GM12878 (cell line): Measurements from ENCODE around the gene TMPRSS3. TPM values are rescaled to one million over a fixed set of nuclear protein-coding genes. Genes with fewer than 3 reads are reported as not detected.
A peak's percentile ranks its signal among the peaks of the same experiment; 100 is the strongest.

ENCODE experiments used
- ATAC-seq: fragments of 200-7000 bp; cut with Tn5 transposase; 3 replicates; pipeline ENCODE4 v1.9.1; 2020; ENCODE audit warnings: mild to moderate bottlenecking, moderate library complexity
- BruUV-seq: library from RNA; stranded (reverse); fragments of 400-500 nt; replicated peaks from 2 replicates; lab custom pipeline; 2021; lab: Mats Ljungman, UMichigan
- CTCF ChIA-PET: fragments of 300-600 bp; sonication (Branson Sonifier 250); formaldehyde crosslinking; extraction: SDS; loops from one replicate; lab custom pipeline; 2021; ENCODE audit warnings: inconsistent platforms; lab: Yijun Ruan, JAX
- POLR2A ChIA-PET: fragments of 350-600 bp; formaldehyde crosslinking; extraction: SDS; loops from one replicate; lab custom pipeline; 2021; ENCODE audit warnings: inconsistent platforms; lab: Charles Lee
- RAD21 ChIA-PET: fragments of 300-600 bp; sonication (Branson Sonifier 250); formaldehyde crosslinking; loops from one replicate; lab custom pipeline; 2023; ENCODE audit warnings: antibody characterized with exemption; ENCODE audit not compliant: unreplicated experiment; lab: Charles Lee
- SMC1A ChIA-PET: fragments of 300-600 bp; sonication (Branson Sonifier 250); formaldehyde crosslinking; loops from one replicate; lab custom pipeline; 2023; ENCODE audit not compliant: unreplicated experiment, uncharacterized antibody; lab: Charles Lee
- DNase-seq: peaks from one replicate; pipeline ENCODE4 v3.0.0-alpha.2; 2011; ENCODE audit warnings: low read depth, low spot score
- FAIRE-seq: peaks from 3 replicates; lab custom pipeline; 2011; peaks lifted over from hg19 to GRCh38; lab: Jason Lieb, UNC
- H2AFZ ChIP-seq: 2 replicates; pipeline ENCODE4 v1.6.0; 2011; ENCODE audit warnings: low read depth, low read length, control low read depth; ENCODE audit not compliant: control insufficient read depth
- H3K27ac ChIP-seq: 2 replicates; pipeline ENCODE4 v1.5.1; 2011; ENCODE audit warnings: control low read depth; ENCODE audit not compliant: control insufficient read depth, insufficient read depth
- H3K27me3 ChIP-seq, 2 experiments: replicated peaks in 1 of 2; 2 replicates each; pipeline versions ENCODE4 v1.6.0 to v1.6.1; 2011; ENCODE audit warnings: low read length in 1 of 2; ENCODE audit not compliant: control insufficient read depth in 2 of 2, insufficient read depth in 2 of 2
- H3K36me3 ChIP-seq, 2 experiments: 2 replicates each; pipeline ENCODE4 v1.5.1; 2011; ENCODE audit warnings: low read length in 1 of 2; ENCODE audit not compliant: control insufficient read depth in 2 of 2, insufficient read depth in 2 of 2
- H3K4me1 ChIP-seq: 2 replicates; pipeline ENCODE4 v1.6.1; 2011; ENCODE audit warnings: mild to moderate bottlenecking, low read length, moderate library complexity, mixed read lengths; ENCODE audit not compliant: control insufficient read depth, insufficient read depth
- H3K4me2 ChIP-seq: 2 replicates; pipeline ENCODE4 v1.6.0; 2011; ENCODE audit warnings: control low read depth; ENCODE audit not compliant: control insufficient read depth, insufficient read depth
- H3K4me3 ChIP-seq: fragments of 200-600 bp; sonication (generic); 2 replicates; pipeline ENCODE4 v1.5.1; 2016
- H3K79me2 ChIP-seq: 2 replicates; pipeline ENCODE4 v1.6.0; 2011; ENCODE audit warnings: low read length; ENCODE audit not compliant: control insufficient read depth, insufficient read depth
- H3K9ac ChIP-seq: 2 replicates; pipeline ENCODE4 v1.8.0; 2011; ENCODE audit warnings: low read length, control low read depth, mixed read lengths; ENCODE audit not compliant: control insufficient read depth, insufficient read depth
- H3K9me3 ChIP-seq: replicated peaks from 3 replicates; pipeline ENCODE4 v1.5.1; 2011; ENCODE audit warnings: mild to moderate bottlenecking, low read length; ENCODE audit not compliant: control insufficient read depth, insufficient read depth
- H4K20me1 ChIP-seq: 2 replicates; pipeline ENCODE4 v1.6.0; 2011; ENCODE audit not compliant: control insufficient read depth, insufficient read depth
- BHLHE40 ChIP-seq, 2 experiments: fragments of 450-650 bp in 1 of 2; IDR thresholded peaks; 2 replicates each; pipeline ENCODE4 v1.6.1; 2011 to 2017; ENCODE audit warnings: low read depth in 2 of 2, borderline replicate concordance in 1 of 2, improper control_type of control experiment in 1 of 2, low read length in 1 of 2, mild to moderate bottlenecking in 1 of 2
- BMI1 ChIP-seq: fragments of 450-650 bp; IDR thresholded peaks from 2 replicates; pipeline ENCODE4 v1.6.1; 2016; ENCODE audit warnings: mild to moderate bottlenecking, moderate library complexity, borderline replicate concordance
- CHD1 ChIP-seq: IDR thresholded peaks from 2 replicates; pipeline ENCODE4 v1.6.1; 2012; ENCODE audit warnings: low read depth, low read length, improper control_type of control experiment
- HDGF ChIP-seq: fragments of 450-650 bp; IDR thresholded peaks from 2 replicates; pipeline ENCODE4 v1.6.1; 2016; ENCODE audit warnings: antibody characterized with exemption
- HSF1 ChIP-seq: fragments of 150-350 bp; IDR thresholded peaks from 2 replicates; pipeline ENCODE4 v1.6.1; 2014; ENCODE audit warnings: mild to moderate bottlenecking, low read depth, low read length
- KLF5 ChIP-seq: fragments of 450-650 bp; IDR thresholded peaks from 2 replicates; pipeline ENCODE4 v1.6.1; 2014; ENCODE audit warnings: mild to moderate bottlenecking; ENCODE audit not compliant: partially characterized antibody
- LARP7 ChIP-seq: fragments of 450-650 bp; IDR thresholded peaks from 2 replicates; pipeline ENCODE4 v1.6.1; 2017; ENCODE audit warnings: mild to moderate bottlenecking
- MEF2B ChIP-seq: fragments of 450-650 bp; IDR thresholded peaks from 2 replicates; pipeline ENCODE4 v1.6.1; 2018; ENCODE audit warnings: mild to moderate bottlenecking, moderate library complexity; ENCODE audit not compliant: partially characterized antibody, poor library complexity, severe bottlenecking
- MTA2 ChIP-seq: fragments of 450-650 bp; IDR thresholded peaks from 2 replicates; pipeline ENCODE4 v1.6.1; 2016; ENCODE audit warnings: low read depth, mild to moderate bottlenecking, moderate library complexity
- POLR2AphosphoS5 ChIP-seq: IDR thresholded peaks from 2 replicates; pipeline ENCODE4 v1.6.1; 2011; ENCODE audit warnings: mild to moderate bottlenecking, low read length, inconsistent platforms
- RUNX3 ChIP-seq: IDR thresholded peaks from 2 replicates; pipeline ENCODE4 v1.6.1; 2012; ENCODE audit warnings: low read length, inconsistent platforms
- SMAD1 ChIP-seq: fragments of 450-650 bp; IDR thresholded peaks from 2 replicates; pipeline ENCODE4 v1.6.1; 2018; ENCODE audit warnings: mild to moderate bottlenecking, low read depth; ENCODE audit not compliant: partially characterized antibody
- SMAD5 ChIP-seq: IDR thresholded peaks from 2 replicates; pipeline ENCODE4 v1.6.1; 2016; ENCODE audit warnings: antibody characterized with exemption, low read depth
- SMARCA5 ChIP-seq: fragments of 450-650 bp; IDR thresholded peaks from 2 replicates; pipeline ENCODE4 v1.6.1; 2017; ENCODE audit warnings: mild to moderate bottlenecking
- STAT3 ChIP-seq: IDR thresholded peaks from 2 replicates; pipeline ENCODE4 v1.6.1; 2011; ENCODE audit warnings: low read depth, low read length, improper control_type of control experiment
- TCF12 ChIP-seq: IDR thresholded peaks from 2 replicates; pipeline ENCODE4 v1.6.1; 2011; ENCODE audit warnings: low read depth, mild to moderate bottlenecking, low read length
- TCF7 ChIP-seq: IDR thresholded peaks from 2 replicates; pipeline ENCODE4 v1.6.1; 2014; ENCODE audit warnings: antibody characterized with exemption, borderline replicate concordance
- USF1 ChIP-seq: IDR thresholded peaks from 2 replicates; pipeline ENCODE4 v1.6.1; 2011; ENCODE audit warnings: borderline replicate concordance, low read depth, mild to moderate bottlenecking, moderate library complexity, mixed read lengths, low read length; ENCODE audit not compliant: insufficient read depth; ENCODE audit errors: extremely low read length
- WRNIP1 ChIP-seq: IDR thresholded peaks from 2 replicates; pipeline ENCODE4 v1.6.1; 2011; ENCODE audit warnings: low read depth, low read length, improper control_type of control experiment, borderline replicate concordance
- YY1 ChIP-seq: IDR thresholded peaks from 2 replicates; pipeline ENCODE4 v1.6.1; 2011; ENCODE audit warnings: low read depth, mild to moderate bottlenecking, low read length
- ZNF207 ChIP-seq: fragments of 450-650 bp; IDR thresholded peaks from 2 replicates; pipeline ENCODE4 v1.6.1; 2014; ENCODE audit warnings: antibody characterized with exemption, mild to moderate bottlenecking, borderline replicate concordance
- WGBS: methylation state at CpG from one replicate; pipeline ENCODE4 v1.1.6; 2016; ENCODE audit warnings: low lambda C conversion rate; ENCODE audit not compliant: insufficient replicate concordance, insufficient coverage; ENCODE audit errors: missing lambda C conversion rate; 5-methylcytosine and 5-hydroxymethylcytosine counted together
- in situ Hi-C: fragments of 300-500 bp; cut with MboI; formaldehyde crosslinking; loops from 9 replicates; pipeline ENCODE4 v1.14.3; 2018; ENCODE audit warnings: mixed read lengths
- intact Hi-C: fragments of 100-400 bp; cut with micrococcal nuclease; formaldehyde crosslinking; loops from one replicate; pipeline ENCODE4 v1.14.2; 2022; ENCODE audit not compliant: unreplicated experiment
- polyA plus RNA-seq, 11 experiments: library from polyadenylated mRNA; depleted of rRNA in 4 of 11; unstranded in 6 of 11; stranded (reverse) in 5 of 11; fragments of >200 nt; fragmentation: Nextera tagmentation in 4 of 11; fragmentation: Illumina TruSeq in 1 of 11; extraction: Ambion mirVana in 4 of 11; extraction: Trizol in 1 of 11; gene quantifications; 1 replicate in 1 of 11; 2 replicates in 10 of 11; pipeline versions ENCODE4 v1.2.1 to v1.2.3, GENCODE V29; 2011 to 2016; ENCODE audit warnings: inconsistent platforms in 2 of 11, missing spikeins in 2 of 11, low read depth in 1 of 11
- total RNA-seq, 4 experiments: library from RNA; depleted of rRNA in 3 of 4; stranded (reverse); fragments of >200 nt in 3 of 4; fragmentation: Illumina TruSeq in 1 of 4; extraction: Trizol in 1 of 4; gene quantifications; 2 replicates each; pipeline versions ENCODE4 v1.2.1 to v1.2.3, GENCODE V29; 2013 to 2021

The TMPRSS3 gene
- total and polyA plus RNA-seq, 10 of the 15 experiments (the other 5 are each of a cell fraction or from before 2014, with no cell fraction given) = 0.51 to 1.5 (median 0.82) TPM; not detected in 1

GRCh38 chr21:42401820-42402251, 6.0 kb upstream of the TMPRSS3 start (continued):
- no peak for TF ChIP-seq HSF1
- no peak for TF ChIP-seq POLR2AphosphoS5
- TF ChIP-seq BMI1 = no peak
- TF ChIP-seq ZNF207 = no peak
- TF ChIP-seq HDGF = no peak

GRCh38 chr21:42401154-42401553, 5.3 kb upstream of the TMPRSS3 start:
- Histone ChIP-seq H3K4me3 (no peak overlapping the region), H2AFZ (no peak overlapping the region), H3K36me3 (no peaks in the 10 kb centered on the region), H3K4me2 (no peak overlapping the region), H3K79me2 (no peaks in the 10 kb centered on the region), H3K9ac (no peak overlapping the region), H3K27me3 (no peaks in the 10 kb centered on the region), H4K20me1 (no peaks in the 10 kb centered on the region), H3K9me3 (peaks cover 5% of the 10 kb centered on the region; the same call in 1 of the 3 replicates), H3K4me1 (peaks cover 10% of the 10 kb centered on the region; the same call in 1 of the 2 replicates), H3K27ac (peak overlapping the region; percentile 18; the same call in 1 of the 2 replicates)
- no TSS peak for BruUV-seq
- POLR2A ChIA-PET = interaction anchor here (0.6 to 5.4 kb wide), 5 partner anchors 13 to 23 kb away, joined by 3 to 34 read pairs (median 8); no protein-coding TSS in a partner anchor
- FAIRE-seq (no peak), ATAC-seq (no peak), DNase-seq (no peak)
- RAD21 ChIA-PET = interaction anchor here (1.0 to 3.2 kb wide), 7 partner anchors 8 to 168 kb away, joined by 3 to 19 read pairs (median 5); no protein-coding TSS in a partner anchor
- intact Hi-C loops (loop anchor here (2.0 kb wide), 1 partner anchor 20 kb away; no protein-coding TSS in a partner anchor), in situ Hi-C loops (no loop called here)
- SMC1A ChIA-PET = interaction anchor here (0.9 to 3.3 kb wide), 10 partner anchors 9 to 101 kb away, joined by 3 to 18 read pairs (median 6); partner anchors contain the start of gene TFF1
- 58% methylated on average over 3 of the region's 3 CpGs for whole genome bisulfite sequencing
- no peak for TF ChIP-seq USF1
- no peak for TF ChIP-seq YY1
- TF ChIP-seq CHD1 = no peak
- no peak for TF ChIP-seq MTA2
- no peak for TF ChIP-seq KLF5
- no peak for TF ChIP-seq LARP7
- TF ChIP-seq RUNX3 = no peak
- TF ChIP-seq TCF7 = no peak
- TF ChIP-seq BHLHE40 (IDR thresholded peaks at IDR 0.05; ENCODE audit: borderline replicate concordance in 1 of 2, low read depth in 2 of 2, low read length in 1 of 2) = no peak
- no peak for TF ChIP-seq MEF2B
- no peak for TF ChIP-seq STAT3
- TF ChIP-seq SMAD1 = no peak
- no peak for TF ChIP-seq TCF12
- no peak for TF ChIP-seq SMARCA5
- no peak for TF ChIP-seq SMAD5
- no peak for TF ChIP-seq WRNIP1
- CTCF ChIA-PET = interaction anchor here (0.8 to 1.2 kb wide), 2 partner anchors 11 to 66 kb away, joined by 3 read pairs; no protein-coding TSS in a partner anchor
